GM12872 (cell line): ENCODE data around the gene TRNAU1AP.

Experiments
- CTCF ChIP-seq: IDR thresholded peaks from 3 replicates; pipeline ENCODE4 v1.5.1; 2011; ENCODE audit warnings: low read depth, mild to moderate bottlenecking, low read length, moderate library complexity; ENCODE audit not compliant: insufficient read depth

TRNAU1AP gene

GRCh38 chr1:28577738-28578536 is 25.1 kb downstream of the TRNAU1AP start:
- no peak for TF ChIP-seq CTCF

GRCh38 chr1:28578696-28579218 is 25.9 kb downstream of the TRNAU1AP start:
- no peak for TF ChIP-seq CTCF

GRCh38 chr1:28579401-28579800 is 26.5 kb downstream of the TRNAU1AP start:
- TF ChIP-seq CTCF, result no peak

- peak; percentile 41; the same call in 1 of the 3 replicates for TF ChIP-seq CTCF
Observed at GRCh38 chr1:28580722-28581530, 28.0 kb downstream of the TRNAU1AP start.

GRCh38 chr1:28581531-28582247 is 28.8 kb downstream of the TRNAU1AP start:
- TF ChIP-seq CTCF, result no peak

- TF ChIP-seq CTCF, result no peak
Observed at GRCh38 chr1:28582248-28582615, 29.3 kb downstream of the TRNAU1AP start.
